Endothelial cell of umbilical vein (primary cell): ENCODE data around the gene RAB11FIP3. TPM values are rescaled to one million over a fixed set of nuclear protein-coding genes. Genes with fewer than 3 reads are reported as not detected.

Experiments
- BruUV-seq: library from RNA; stranded (reverse); fragments of 400-500 nt; replicated peaks from 2 replicates; lab custom pipeline; 2021; lab: Mats Ljungman, UMichigan
- CTCF ChIA-PET: fragments of 300-600, 350-600 bp; sonication (Branson Sonifier 250); formaldehyde crosslinking; loops from one replicate; lab custom pipeline; 2021; ENCODE audit warnings: antibody characterized with exemption, inconsistent platforms; lab: Charles Lee
- POLR2A ChIA-PET: fragments of 300-600, 350-600 bp; sonication (Branson Sonifier 250); formaldehyde crosslinking; loops from one replicate; lab custom pipeline; 2021; ENCODE audit warnings: antibody characterized with exemption, inconsistent platforms; lab: Charles Lee
- DNase-seq: peaks from one replicate; pipeline ENCODE4 v3.0.0-alpha.2; 2011; ENCODE audit warnings: low read depth, low spot score
- FAIRE-seq: peaks from 2 replicates; lab custom pipeline; 2011; peaks lifted over from hg19 to GRCh38; lab: Jason Lieb, UNC
- H2AFZ ChIP-seq: 2 replicates; pipeline ENCODE4 v1.6.0; 2012; ENCODE audit warnings: low read depth, low read length, control low read depth, inconsistent platforms
- H3K27ac ChIP-seq: 2 replicates; pipeline ENCODE4 v1.5.1; 2011; ENCODE audit warnings: low read depth, mild to moderate bottlenecking, control low read depth, low read length, moderate library complexity; ENCODE audit not compliant: insufficient read depth
- H3K27me3 ChIP-seq, 2 experiments: 2 replicates each; pipeline versions ENCODE4 v1.6.0 to v1.6.1; 2011; ENCODE audit warnings: low read length in 2 of 2, mixed read lengths in 1 of 2; ENCODE audit not compliant: control insufficient read depth in 2 of 2, insufficient read depth in 2 of 2
- H3K36me3 ChIP-seq, 2 experiments: 2 replicates in 1 of 2; 3 replicates in 1 of 2; pipeline ENCODE4 v1.5.1; 2011; ENCODE audit warnings: low read length in 2 of 2, mild to moderate bottlenecking in 1 of 2, moderate library complexity in 1 of 2; ENCODE audit not compliant: control insufficient read depth in 2 of 2, insufficient read depth in 2 of 2; ENCODE audit errors: extremely low read depth in 1 of 2
- H3K4me1 ChIP-seq: 3 replicates; pipeline ENCODE4 v1.5.1; 2011; ENCODE audit warnings: mild to moderate bottlenecking, low read length; ENCODE audit not compliant: control insufficient read depth, insufficient read depth; ENCODE audit errors: extremely low read depth
- H3K4me2 ChIP-seq: 2 replicates; pipeline ENCODE4 v1.6.1; 2011; ENCODE audit warnings: low read length, control low read depth, mixed read lengths; ENCODE audit not compliant: insufficient read depth
- H3K4me3 ChIP-seq, 3 experiments: fragments of 200-600 bp in 1 of 3; sonication (generic), shearing (Covaris generic) in 1 of 3; replicated peaks in 1 of 3; 2 replicates each; pipeline ENCODE4 v1.5.1; 2011 to 2016; ENCODE audit warnings: control low read depth in 3 of 3, low read length in 3 of 3, mild to moderate bottlenecking in 2 of 3, inconsistent platforms in 1 of 3, low read depth in 1 of 3, moderate library complexity in 1 of 3; ENCODE audit not compliant: insufficient read depth in 1 of 3
- H3K79me2 ChIP-seq: 2 replicates; pipeline ENCODE4 v1.6.0; 2012; ENCODE audit warnings: low read length, inconsistent platforms; ENCODE audit not compliant: control insufficient read depth, insufficient read depth
- H3K9ac ChIP-seq: replicated peaks from 2 replicates; pipeline ENCODE3; 2011; ENCODE audit warnings: low read length, control low read depth; ENCODE audit not compliant: insufficient read depth; ENCODE audit errors: extremely low read depth
- H3K9me1 ChIP-seq: replicated peaks from 3 replicates; pipeline ENCODE4 v1.6.0; 2011; ENCODE audit warnings: mild to moderate bottlenecking, low read length; ENCODE audit not compliant: control insufficient read depth, insufficient read depth; ENCODE audit errors: extremely low read depth
- H3K9me3 ChIP-seq: replicated peaks from 2 replicates; pipeline ENCODE4 v1.5.1; 2012; ENCODE audit warnings: low read length, inconsistent platforms; ENCODE audit not compliant: control insufficient read depth, insufficient read depth
- H4K20me1 ChIP-seq: replicated peaks from 2 replicates; pipeline ENCODE3; 2011; ENCODE audit warnings: mild to moderate bottlenecking, low read length; ENCODE audit not compliant: control insufficient read depth, insufficient read depth; ENCODE audit errors: extremely low read depth
- CTCF ChIP-seq, 2 donors: IDR thresholded peaks; 1 replicate in 1 of 2; 2 replicates in 1 of 2; pipeline ENCODE4 v1.5.1; 2011; ENCODE audit warnings: low read length in 2 of 2, mild to moderate bottlenecking in 2 of 2, moderate library complexity in 2 of 2, control low read depth in 1 of 2, inconsistent platforms in 1 of 2, low read depth in 1 of 2; ENCODE audit not compliant: insufficient read depth in 1 of 2; ENCODE audit errors: extremely low read depth in 1 of 2
- EZH2 ChIP-seq: IDR thresholded peaks from 2 replicates; pipeline ENCODE4 v1.6.1; 2012; ENCODE audit warnings: borderline replicate concordance, low read depth, mild to moderate bottlenecking, moderate library complexity, low read length, inconsistent platforms; ENCODE audit not compliant: severe bottlenecking
- JUN ChIP-seq: IDR thresholded peaks from 2 replicates; pipeline ENCODE4 v1.6.1; 2011; ENCODE audit warnings: borderline replicate concordance, low read depth; ENCODE audit not compliant: insufficient read length, insufficient read depth
- MYC ChIP-seq: IDR thresholded peaks from one replicate; pipeline ENCODE4 v1.6.1; 2011; ENCODE audit warnings: mild to moderate bottlenecking, low read depth, low read length
- POLR2A ChIP-seq: IDR thresholded peaks from 2 replicates; pipeline ENCODE4 v1.6.1; 2012; ENCODE audit warnings: low read depth, mild to moderate bottlenecking, control low read depth, low read length
- POLR2AphosphoS5 ChIP-seq: IDR thresholded peaks from 2 replicates; pipeline ENCODE4 v1.6.1; 2012; ENCODE audit warnings: low read depth, mild to moderate bottlenecking, control low read depth, low read length, moderate library complexity; ENCODE audit not compliant: insufficient read depth
- dilution Hi-C: fragments of 300-500 bp; cut with MboI; formaldehyde crosslinking; loops from one replicate; pipeline ENCODE4 v1.15.0; 2019; ENCODE audit warnings: low sequenced_read_pairs; ENCODE audit not compliant: extremely low pct_ligation_motif_present
- intact Hi-C: fragments of 100-400 bp; cut with micrococcal nuclease; formaldehyde crosslinking; loops from one replicate; pipeline ENCODE4 v1.10.0; 2022
- polyA plus RNA-seq, 4 experiments: library from polyadenylated mRNA; depleted of rRNA in 3 of 4; stranded (reverse) in 3 of 4; unstranded in 1 of 4; fragments of >200 nt; gene quantifications; 2 replicates each; pipeline versions ENCODE4 v1.2.1 to v1.2.3, GENCODE V29; 2011 to 2012; ENCODE audit warnings: missing spikeins in 1 of 4
- total RNA-seq: library from RNA; stranded (reverse); gene quantifications from 2 replicates; pipeline ENCODE4 v1.2.3, GENCODE V29; 2021

The RAB11FIP3 gene
- total and polyA plus RNA-seq, 2 donors (not counting 3 experiments of a cell fraction or from before 2014, with no cell fraction given) = 20.5 to 75.9 TPM

- H3K4me1 ChIP-seq = peaks cover 20% of the 10 kb centered on the region
- BruUV-seq = no TSS peak
- FAIRE-seq (peak; percentile 60), DNase-seq (peak; percentile 26)
- intact Hi-C loops = loop anchor here (1.0 kb wide), 1 partner anchor 12 kb away; the partner anchor contains the start of gene MRPL28
- ChIA-PET CTCF (interaction anchor here (1.2 to 2.2 kb wide), 4 partner anchors 10 to 113 kb away, joined by 3 to 8 read pairs (median 6); no protein-coding TSS in a partner anchor), POLR2A (interaction anchor here (0.7 kb wide), 2 partner anchors 16 to 30 kb away, joined by 4 to 10 read pairs; partner anchors contain the start of gene AXIN1)
- no peaks in the 10 kb centered on the region for H4K20me1 ChIP-seq
- peak within 1 kb of the TSS; percentile 67 to 93 (median 83) for H3K4me3 ChIP-seq
- H3K79me2 ChIP-seq = peaks cover 26% of the 10 kb centered on the region
- H3K27me3 ChIP-seq = no peaks in the 10 kb centered on the region
- H3K27ac ChIP-seq = no peak within 1 kb of the TSS
- TF ChIP-seq JUN (no peak), EZH2 (no peak), CTCF (IDR thresholded peaks at IDR 0.05; ENCODE audit: extremely low read depth in 1 of 2, insufficient read depth in 1 of 2, low read depth in 1 of 2, low read length in 2 of 2) (no peak), POLR2A (no peak), POLR2AphosphoS5 (no peak), MYC (no peak)
- H3K9me3 ChIP-seq = no peaks in the 10 kb centered on the region
- peak within 1 kb of the TSS; percentile 67 for H3K9ac ChIP-seq
- H3K4me2 ChIP-seq = peak within 1 kb of the TSS; percentile 89
- H3K36me3 ChIP-seq = peaks cover 0 to 8% of the 10 kb centered on the region in 2 experiments
- dilution Hi-C loops = no loop called here
- no peaks in the 10 kb centered on the region for H3K9me1 ChIP-seq
- H2AFZ ChIP-seq = peak within 1 kb of the TSS; percentile 81
Measured at GRCh38 chr16:381789-382717, 43.4 kb upstream of the RAB11FIP3 start, which contains the start of gene PGAP6. Gene PGAP6, minus strand, starts transcription at chr16:381978. Its CDS starts 157 bp downstream, at chr16:381821.
